NK-92 treated with Interleukin-12 subunit alpha and Interleukin-12 subunit beta, amount 100 ng/mL, for 24 hours (cell line): Measurements from ENCODE around the gene TOX3.

Experiments
- DNase-seq: peaks from one replicate; lab custom pipeline; 2025; lab: John Stamatoyannopoulos, UW

The TOX3 gene

GRCh38 chr16:52547004-52547833 lies at the start of gene TOX3:
Gene TOX3 (minus strand): TSS chr16:52547143. CDS start chr16:52546723, 420 bp downstream.
- no peak for DNase-seq

- no peak for DNase-seq
These were observed 45.8 kb upstream of the TOX3 start for GRCh38 chr16:52592778-52593177.

- DNase-seq = no peak
These were observed 45.1 kb upstream of the TOX3 start for GRCh38 chr16:52591934-52592592.

- no peak for DNase-seq
These were observed 44.5 kb upstream of the TOX3 start for GRCh38 chr16:52591471-52591870.

GRCh38 chr16:52586159-52586558 lies 39.2 kb upstream of the TOX3 start:
- DNase-seq = no peak

- DNase-seq = no peak
These were observed 37.7 kb upstream of the TOX3 start for GRCh38 chr16:52584354-52585320.

- no peak for DNase-seq
These were observed 34.6 kb upstream of the TOX3 start for GRCh38 chr16:52581530-52581929.

- no peak for DNase-seq
These were observed 33.5 kb upstream of the TOX3 start for GRCh38 chr16:52580488-52580887.

- no peak for DNase-seq
These were observed 32.0 kb upstream of the TOX3 start for GRCh38 chr16:52578829-52579498.

GRCh38 chr16:52578007-52578828 lies 31.3 kb upstream of the TOX3 start:
- no peak for DNase-seq

GRCh38 chr16:52577130-52577706 lies 30.3 kb upstream of the TOX3 start:
- DNase-seq = no peak

- no peak for DNase-seq
These were observed 26.7 kb upstream of the TOX3 start for GRCh38 chr16:52573365-52574299.

GRCh38 chr16:52572656-52573055 lies 25.7 kb upstream of the TOX3 start:
- no peak for DNase-seq

- DNase-seq = no peak
These were observed 23.6 kb upstream of the TOX3 start for GRCh38 chr16:52570495-52571091.

- DNase-seq = no peak
These were observed 22.8 kb upstream of the TOX3 start for GRCh38 chr16:52569701-52570100.

GRCh38 chr16:52568983-52569690 lies 22.2 kb upstream of the TOX3 start:
- DNase-seq = no peak

- DNase-seq = no peak
These were observed 21.6 kb upstream of the TOX3 start for GRCh38 chr16:52568495-52568894.

GRCh38 chr16:52567193-52567592 lies 20.2 kb upstream of the TOX3 start:
- no peak for DNase-seq
